Mucosa of stomach (tissue), 1 donor: ENCODE measurements around the gene CNGA1.
A peak's percentile ranks its signal among the peaks of the same experiment; 100 is the strongest.

Source experiments
- H3K27me3 ChIP-seq: one replicate; pipeline ENCODE4 v1.7.0; 2013; ENCODE audit warnings: mild to moderate bottlenecking, low read length; ENCODE audit not compliant: control insufficient read depth, insufficient read depth
- H3K36me3 ChIP-seq: one replicate; pipeline ENCODE4 v1.7.0; 2013; ENCODE audit warnings: low read length; ENCODE audit not compliant: control insufficient read depth, insufficient read depth
- H3K4me1 ChIP-seq: one replicate; pipeline ENCODE4 v1.7.0; 2013; ENCODE audit warnings: mild to moderate bottlenecking, low read length; ENCODE audit not compliant: control insufficient read depth, insufficient read depth
- H3K4me3 ChIP-seq: one replicate; pipeline ENCODE4 v1.7.0; 2013; ENCODE audit warnings: low read length
- H3K9ac ChIP-seq: one replicate; pipeline ENCODE4 v1.7.0; 2013; ENCODE audit warnings: mild to moderate bottlenecking, low read length, moderate library complexity
- H3K9me3 ChIP-seq: one replicate; pipeline ENCODE4 v1.7.0; 2013; ENCODE audit warnings: mild to moderate bottlenecking, low read length, moderate library complexity; ENCODE audit not compliant: control insufficient read depth
- donor health status: Pancreatic carcinoma.

CNGA1 gene

DNA sequence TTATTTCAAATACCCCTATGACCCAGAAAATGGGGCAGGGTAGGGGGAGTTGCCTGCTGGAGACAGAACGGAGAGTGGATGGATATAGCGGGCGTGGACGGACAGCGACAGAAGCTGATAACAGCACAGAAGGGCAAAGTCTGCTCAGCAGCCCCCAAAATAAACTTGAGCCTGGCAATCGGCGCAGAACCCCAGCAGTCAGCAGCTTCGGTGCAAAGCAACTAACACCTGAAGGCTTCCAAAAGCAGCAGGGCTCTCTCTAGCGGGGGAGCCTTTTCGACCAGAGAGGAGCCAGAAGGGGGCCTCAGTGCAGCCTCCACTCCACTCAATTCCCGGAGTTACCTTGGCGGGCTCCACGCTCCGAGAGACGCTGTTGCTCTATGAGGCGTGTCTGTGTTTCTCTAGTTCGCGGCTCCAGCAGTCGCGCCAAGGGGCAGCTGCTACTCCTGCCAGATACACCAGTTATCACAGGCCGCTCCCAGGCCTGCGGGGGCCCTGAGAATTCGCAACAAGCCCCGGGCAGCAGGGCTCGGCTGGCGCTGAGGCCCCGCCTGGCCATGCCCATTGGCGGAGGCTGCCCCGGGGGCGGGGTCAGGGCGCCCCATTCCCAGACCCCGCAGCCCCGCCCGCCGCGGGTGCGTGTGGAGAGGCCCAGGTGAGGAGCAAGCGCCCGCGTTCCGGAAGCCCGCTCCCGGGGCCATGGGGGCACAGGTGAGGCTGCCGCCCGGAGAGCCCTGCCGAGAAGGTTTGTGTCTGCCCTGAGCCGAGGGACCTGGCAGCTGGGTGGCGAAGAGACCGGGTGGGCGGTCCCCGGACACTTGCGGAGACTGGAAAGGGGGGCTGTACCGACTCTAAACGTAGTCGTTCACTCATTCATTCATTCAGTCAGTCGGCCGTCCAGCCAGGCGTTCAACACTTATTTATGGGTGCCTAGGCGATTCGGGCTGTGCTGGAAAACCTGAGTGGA lies at the start of gene CNGA1, which contains the start of gene NIPAL1:
Gene CNGA1, minus strand, starts transcription at position 541 of the 967 bp plus-strand sequence. CDS start 63,992 bp downstream, outside the sequence.
Gene NIPAL1, plus strand, starts transcription at position 632 of the 967 bp plus-strand sequence. Its CDS starts 68 bp downstream, at position 700.
- no peaks in the 10 kb centered on the region for H3K36me3 ChIP-seq
- no peaks in the 10 kb centered on the region for H3K9me3 ChIP-seq
- peak within 1 kb of the TSS; percentile 56 for H3K4me3 ChIP-seq
- peak within 1 kb of the TSS; percentile 71 for H3K9ac ChIP-seq
- no peaks in the 10 kb centered on the region for H3K27me3 ChIP-seq
- H3K4me1 ChIP-seq = peaks cover 21% of the 10 kb centered on the region

GRCh38 chr4:48065587-48066052 lies 49.1 kb upstream of the CNGA1 start:
- Histone ChIP-seq H3K36me3 (no peaks in the 10 kb centered on the region), H3K9ac (no peak overlapping the region), H3K9me3 (no peaks in the 10 kb centered on the region), H3K4me3 (no peak overlapping the region), H3K4me1 (no peaks in the 10 kb centered on the region), H3K27me3 (no peaks in the 10 kb centered on the region)

DNA sequence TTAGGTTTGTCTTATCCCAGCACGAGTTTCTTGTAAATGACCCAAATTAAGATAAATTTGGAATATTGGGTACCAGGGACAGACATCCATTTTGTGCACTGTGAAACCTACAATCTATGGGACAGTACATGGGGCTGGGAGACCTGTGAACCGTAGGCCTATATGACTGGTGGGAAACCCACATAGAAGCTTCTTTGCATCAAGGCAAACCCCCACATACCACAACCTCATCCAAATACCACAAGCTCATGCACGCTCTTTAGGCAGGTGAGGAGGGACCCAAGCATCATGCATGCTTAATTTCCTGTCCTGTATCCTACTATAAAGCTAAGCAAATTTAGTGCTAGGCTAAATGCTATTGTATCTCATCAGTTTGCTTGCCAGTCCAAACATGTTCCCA lies 47.9 kb upstream of the CNGA1 start:
- Histone ChIP-seq H3K9ac (no peak overlapping the region), H3K27me3 (no peaks in the 10 kb centered on the region), H3K9me3 (no peaks in the 10 kb centered on the region), H3K36me3 (no peaks in the 10 kb centered on the region), H3K4me3 (no peak overlapping the region), H3K4me1 (no peaks in the 10 kb centered on the region)

DNA sequence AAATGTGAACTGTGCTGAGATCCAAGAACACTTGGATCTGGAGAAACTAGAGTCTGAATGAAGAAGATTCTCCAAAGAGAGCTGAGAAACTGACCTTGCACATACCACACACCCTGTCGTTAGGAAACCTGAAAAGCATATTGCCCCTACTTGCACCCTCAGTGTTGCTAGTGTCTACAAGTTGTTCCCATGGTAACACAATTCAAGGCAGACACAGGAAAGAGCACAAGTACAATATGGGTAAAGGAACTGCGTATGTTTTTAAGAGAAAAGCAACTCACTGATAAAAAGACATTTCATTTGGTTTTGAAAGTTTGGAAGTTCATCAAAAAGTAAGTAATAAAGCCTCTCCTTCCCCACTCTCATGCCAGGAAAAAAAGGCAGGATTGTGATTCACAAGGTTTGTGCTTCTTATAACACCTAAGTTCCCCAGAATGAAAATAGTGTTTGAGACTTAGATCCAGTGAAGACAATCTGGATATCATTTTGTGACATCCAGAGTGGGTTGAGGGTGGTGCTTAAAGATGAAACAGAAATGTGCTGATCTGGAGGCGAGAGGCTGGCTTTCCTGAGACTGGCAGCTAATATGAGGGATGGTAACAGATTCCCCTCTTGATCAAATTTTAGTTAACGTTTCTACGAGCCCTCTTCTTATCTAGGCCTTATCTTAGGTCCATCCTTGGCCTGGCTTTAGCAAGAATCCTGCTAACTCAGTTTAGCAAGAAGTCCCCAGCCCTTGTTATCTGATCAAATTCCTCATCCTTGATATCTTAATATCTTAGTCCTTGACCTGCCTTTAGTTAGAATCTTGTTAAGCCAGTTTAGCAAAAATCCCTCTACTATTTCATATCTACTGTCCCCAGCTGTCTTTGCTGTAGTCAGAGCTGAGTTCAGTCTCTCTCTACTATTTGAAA lies 42.4 kb upstream of the CNGA1 start:
- H3K27me3 ChIP-seq = no peaks in the 10 kb centered on the region
- no peak overlapping the region for H3K4me3 ChIP-seq
- H3K36me3 ChIP-seq = no peaks in the 10 kb centered on the region
- no peaks in the 10 kb centered on the region for H3K9me3 ChIP-seq
- H3K4me1 ChIP-seq = no peaks in the 10 kb centered on the region
- H3K9ac ChIP-seq = no peak overlapping the region

- H3K4me1 ChIP-seq = peaks cover 18% of the 10 kb centered on the region
- H3K36me3 ChIP-seq = no peaks in the 10 kb centered on the region
- no peaks in the 10 kb centered on the region for H3K9me3 ChIP-seq
Observed at GRCh38 chr4:48051078-48051477, 34.6 kb upstream of the CNGA1 start.

GRCh38 chr4:48049483-48049882 lies 33.0 kb upstream of the CNGA1 start:
- H3K4me1 ChIP-seq = peaks cover 18% of the 10 kb centered on the region
- H3K9ac ChIP-seq = no peak overlapping the region

More at GRCh38 chr4:48051078-48051477, 34.6 kb upstream of the CNGA1 start:
- Histone ChIP-seq H3K9ac (no peak overlapping the region), H3K4me3 (no peak overlapping the region), H3K27me3 (no peaks in the 10 kb centered on the region)

DNA sequence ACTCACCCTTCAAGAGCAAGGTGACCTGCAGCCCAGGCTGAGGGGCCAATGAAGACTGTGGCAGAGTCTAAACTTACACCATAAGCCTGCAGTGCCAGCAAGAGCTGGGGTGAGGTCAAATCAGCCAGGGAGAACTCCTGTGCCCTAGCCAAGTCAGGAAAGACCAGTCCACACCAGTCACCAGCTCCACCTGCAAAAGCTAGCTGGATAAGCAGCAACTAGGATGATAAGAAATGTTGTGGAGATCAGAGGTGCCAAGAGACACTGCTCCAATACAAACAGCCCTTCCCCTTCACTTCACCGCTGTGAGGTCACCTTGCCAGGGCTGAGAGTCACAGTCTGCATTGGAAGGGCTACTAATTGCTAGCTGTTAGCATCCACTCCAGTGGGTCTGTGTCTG lies 31.4 kb upstream of the CNGA1 start:
- Histone ChIP-seq H3K4me3 (no peak overlapping the region), H3K4me1 (peaks cover 29% of the 10 kb centered on the region), H3K36me3 (no peaks in the 10 kb centered on the region), H3K27me3 (no peaks in the 10 kb centered on the region), H3K9me3 (no peaks in the 10 kb centered on the region), H3K9ac (peak overlapping the region; percentile 1)

More at GRCh38 chr4:48049483-48049882, 33.0 kb upstream of the CNGA1 start:
- Histone ChIP-seq H3K36me3 (no peaks in the 10 kb centered on the region), H3K9me3 (no peaks in the 10 kb centered on the region), H3K27me3 (no peaks in the 10 kb centered on the region), H3K4me3 (no peak overlapping the region)

DNA sequence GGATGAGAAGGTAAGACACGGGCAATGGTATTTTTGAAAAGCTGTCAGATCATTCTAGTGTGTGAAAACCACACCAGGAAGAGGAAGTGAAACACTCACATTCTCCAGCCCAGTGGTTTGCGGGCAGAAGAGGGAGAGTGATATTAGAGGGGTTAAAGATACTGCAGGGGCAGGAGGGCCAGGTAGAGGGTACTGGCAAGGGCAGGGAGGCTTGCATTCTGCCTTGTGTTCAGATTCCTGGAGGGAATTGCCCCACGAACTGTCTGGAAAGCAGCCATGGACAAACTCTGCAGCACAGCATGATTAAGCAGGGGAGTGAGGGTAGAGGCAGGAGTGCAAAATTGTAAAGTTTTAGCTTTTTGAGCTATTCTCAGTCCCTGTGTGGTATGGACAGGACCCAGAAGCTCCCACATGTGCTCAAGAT lies 31.0 kb upstream of the CNGA1 start:
- peaks cover 29% of the 10 kb centered on the region for H3K4me1 ChIP-seq
- no peak overlapping the region for H3K4me3 ChIP-seq
- no peaks in the 10 kb centered on the region for H3K36me3 ChIP-seq
- H3K27me3 ChIP-seq = no peaks in the 10 kb centered on the region
- peak overlapping the region; percentile 1 for H3K9ac ChIP-seq
- H3K9me3 ChIP-seq = no peaks in the 10 kb centered on the region

DNA sequence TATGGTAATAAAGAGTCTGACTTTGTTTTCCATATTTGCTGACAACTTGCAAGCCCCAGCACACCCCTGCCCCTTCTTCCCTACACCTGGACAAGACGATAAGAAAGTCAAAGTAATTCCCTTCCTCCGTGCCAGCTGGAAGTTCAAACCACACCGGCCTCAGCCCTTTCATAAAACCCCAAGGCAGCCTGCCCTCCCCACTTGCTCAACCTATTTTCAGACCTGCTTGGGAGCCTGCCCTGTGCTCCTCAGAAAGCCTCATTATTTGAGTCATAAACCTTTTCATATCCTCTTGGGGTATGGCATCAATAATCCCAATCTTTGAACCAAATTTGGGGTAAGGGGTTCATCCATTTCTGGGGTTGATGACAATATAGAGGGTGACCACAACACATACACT lies 29.6 kb upstream of the CNGA1 start:
- no peaks in the 10 kb centered on the region for H3K36me3 ChIP-seq
- no peak overlapping the region for H3K4me3 ChIP-seq
- peaks cover 29% of the 10 kb centered on the region for H3K4me1 ChIP-seq
- no peaks in the 10 kb centered on the region for H3K9me3 ChIP-seq
- H3K9ac ChIP-seq = no peak overlapping the region
- no peaks in the 10 kb centered on the region for H3K27me3 ChIP-seq

DNA sequence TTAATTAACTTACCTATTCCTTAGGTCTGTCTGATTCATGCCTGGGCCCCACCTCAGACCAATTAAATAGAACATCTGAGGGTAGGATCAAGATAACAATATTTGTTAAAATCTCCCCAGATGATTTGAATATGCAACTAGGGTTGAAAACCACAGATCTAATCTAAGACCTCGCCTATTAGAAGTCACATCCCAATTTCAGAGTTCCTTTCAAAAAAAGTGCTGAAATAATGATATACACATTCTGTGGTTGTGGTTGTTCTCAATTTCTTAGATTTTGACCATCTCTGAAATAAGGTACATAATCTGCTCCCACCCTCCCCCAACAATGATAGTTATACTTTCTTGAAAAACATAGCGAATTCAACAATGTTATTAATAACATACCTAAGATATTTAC lies 27.8 kb upstream of the CNGA1 start:
- Histone ChIP-seq H3K4me1 (peaks cover 29% of the 10 kb centered on the region), H3K9ac (no peak overlapping the region), H3K27me3 (no peaks in the 10 kb centered on the region), H3K4me3 (no peak overlapping the region), H3K9me3 (no peaks in the 10 kb centered on the region), H3K36me3 (no peaks in the 10 kb centered on the region)

DNA sequence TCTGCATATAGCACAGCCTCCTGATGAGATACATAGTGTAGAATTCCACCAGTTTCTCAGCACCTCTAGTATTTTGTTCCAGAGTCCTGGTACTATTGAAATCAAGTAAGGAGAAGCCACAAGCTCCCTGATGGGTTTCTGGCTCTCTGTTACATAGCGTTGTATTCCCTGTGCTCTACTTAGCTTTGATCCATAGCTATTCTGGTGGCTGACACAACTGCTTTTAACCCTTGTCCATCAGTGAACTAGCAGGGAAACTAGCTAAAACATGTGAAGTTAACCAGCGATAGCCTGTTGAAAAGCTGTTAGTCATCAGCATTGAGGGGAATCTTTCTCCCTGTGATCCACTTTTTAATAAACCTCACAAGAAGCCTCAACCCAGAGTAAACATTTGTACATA lies 27.0 kb upstream of the CNGA1 start:
- no peak overlapping the region for H3K9ac ChIP-seq
- no peaks in the 10 kb centered on the region for H3K27me3 ChIP-seq
- no peaks in the 10 kb centered on the region for H3K36me3 ChIP-seq
- H3K9me3 ChIP-seq = no peaks in the 10 kb centered on the region
- H3K4me1 ChIP-seq = peaks cover 29% of the 10 kb centered on the region
- no peak overlapping the region for H3K4me3 ChIP-seq
